Testis (tissue), 2 donors: ENCODE measurements around the gene NAV3.

Experiments used
- CTCF ChIP-seq, 3 experiments: fragments of 450-650 bp in 2 of 3; fragments of 200-600 bp in 1 of 3; sonication (generic) in 1 of 3; IDR thresholded peaks; one replicate each; pipeline ENCODE4 v1.5.1; 2016 to 2019; ENCODE audit warnings: antibody characterized with exemption in 3 of 3, mild to moderate bottlenecking in 2 of 3, moderate library complexity in 1 of 3
- POLR2A ChIP-seq: fragments of 450-650 bp; IDR thresholded peaks from one replicate; pipeline ENCODE4 v1.6.1; 2017; ENCODE audit warnings: antibody characterized with exemption, mild to moderate bottlenecking, moderate library complexity

- TF ChIP-seq POLR2A (no peak), CTCF (IDR thresholded peaks at IDR 0.05) (no peak)
These were observed 13.4 kb upstream of the NAV3 start for GRCh38 chr12:77817276-77817675.
